H9 (cell line): ENCODE data around the gene HLF. TPM values are rescaled to one million over a fixed set of nuclear protein-coding genes. Genes with fewer than 3 reads are reported as not detected.

Source experiments
- DNase-seq: peaks from one replicate; pipeline ENCODE4 v3.0.0-alpha.2; 2017
- H2AFZ ChIP-seq: one replicate; pipeline ENCODE4 v1.6.1; 2013; ENCODE audit warnings: mild to moderate bottlenecking, low read length, control low read depth, moderate library complexity
- H2AK5ac ChIP-seq: 2 replicates; pipeline ENCODE4 v1.6.1; 2013; ENCODE audit warnings: low read length, control low read depth, mixed read lengths; ENCODE audit not compliant: insufficient read length
- H2BK120ac ChIP-seq: one replicate; pipeline ENCODE4 v1.6.1; 2013; ENCODE audit warnings: low read depth, mild to moderate bottlenecking, low read length, control low read depth, inconsistent platforms; ENCODE audit not compliant: poor library complexity, severe bottlenecking
- H2BK12ac ChIP-seq: 2 replicates; pipeline ENCODE4 v1.6.1; 2013; ENCODE audit warnings: low read length, control low read depth, mixed read lengths, low read depth; ENCODE audit not compliant: insufficient read length
- H2BK15ac ChIP-seq: 2 replicates; pipeline ENCODE4 v1.6.1; 2013; ENCODE audit warnings: low read depth, low read length, control low read depth
- H2BK20ac ChIP-seq: one replicate; pipeline ENCODE4 v1.6.1; 2013; ENCODE audit warnings: low read depth, mild to moderate bottlenecking, low read length, control low read depth, inconsistent platforms; ENCODE audit not compliant: poor library complexity, severe bottlenecking
- H2BK5ac ChIP-seq: 2 replicates; pipeline ENCODE4 v1.6.1; 2013; ENCODE audit warnings: low read length, control low read depth, mixed read lengths; ENCODE audit not compliant: insufficient read length
- H3K14ac ChIP-seq: 2 replicates; pipeline ENCODE4 v1.6.1; 2013; ENCODE audit warnings: low read length, control low read depth; ENCODE audit not compliant: insufficient read depth
- H3K18ac ChIP-seq: 2 replicates; pipeline ENCODE4 v1.6.1; 2013; ENCODE audit warnings: low read depth, mild to moderate bottlenecking, mixed read lengths, low read length, control low read depth; ENCODE audit not compliant: insufficient read length
- H3K23ac ChIP-seq: 2 replicates; pipeline ENCODE4 v1.6.1; 2013; ENCODE audit warnings: low read length, control low read depth, mixed read lengths, low read depth; ENCODE audit not compliant: insufficient read length
- H3K23me2 ChIP-seq: 2 replicates; pipeline ENCODE4 v1.6.1; 2013; ENCODE audit warnings: low read depth, mild to moderate bottlenecking, mixed read lengths, low read length, control low read depth; ENCODE audit not compliant: insufficient read length, poor library complexity, severe bottlenecking
- H3K27ac ChIP-seq: 2 replicates; pipeline ENCODE4 v1.5.1; 2013; ENCODE audit warnings: low read length, control low read depth, mixed read lengths, low read depth; ENCODE audit not compliant: insufficient read length
- H3K27me3 ChIP-seq: 2 replicates; pipeline ENCODE4 v1.6.1; 2013; ENCODE audit warnings: low read length, control low read depth, inconsistent platforms; ENCODE audit not compliant: insufficient read depth
- H3K4ac ChIP-seq: 2 replicates; pipeline ENCODE4 v1.6.1; 2013; ENCODE audit warnings: low read depth, mild to moderate bottlenecking, control low read depth, inconsistent platforms, low read length, moderate library complexity
- H3K4me1 ChIP-seq: 2 replicates; pipeline ENCODE4 v1.6.1; 2013; ENCODE audit warnings: low read length, control low read depth, inconsistent platforms; ENCODE audit not compliant: insufficient read depth
- H3K4me2 ChIP-seq: 2 replicates; pipeline ENCODE4 v1.6.1; 2013; ENCODE audit warnings: low read length, control low read depth, mixed read lengths; ENCODE audit not compliant: insufficient read length, insufficient read depth
- H3K56ac ChIP-seq: 2 replicates; pipeline ENCODE4 v1.6.1; 2013; ENCODE audit warnings: low read depth, mild to moderate bottlenecking, mixed read lengths, low read length, control low read depth; ENCODE audit not compliant: insufficient read length
- H3K79me1 ChIP-seq: 2 replicates; pipeline ENCODE4 v1.6.1; 2013; ENCODE audit warnings: low read depth, mild to moderate bottlenecking, moderate library complexity, low read length, control low read depth, inconsistent platforms; ENCODE audit not compliant: insufficient read depth, poor library complexity, severe bottlenecking
- H3K79me2 ChIP-seq: 2 replicates; pipeline ENCODE4 v1.6.1; 2013; ENCODE audit warnings: low read length, control low read depth, inconsistent platforms; ENCODE audit not compliant: insufficient read depth
- H3K9ac ChIP-seq: 2 replicates; pipeline ENCODE4 v1.6.1; 2013; ENCODE audit warnings: low read length, control low read depth, mixed read lengths; ENCODE audit not compliant: insufficient read length; ENCODE audit errors: extremely low read depth
- H3K9me3 ChIP-seq: one replicate; pipeline ENCODE4 v1.6.1; 2013; ENCODE audit warnings: low read depth, low read length, inconsistent platforms; ENCODE audit not compliant: control insufficient read depth
- H3T11ph ChIP-seq: one replicate; pipeline ENCODE4 v1.6.1; 2013; ENCODE audit warnings: mild to moderate bottlenecking, low read length, control low read depth, inconsistent platforms
- H4K20me1 ChIP-seq: one replicate; pipeline ENCODE4 v1.6.1; 2013; ENCODE audit not compliant: control insufficient read depth, insufficient read length, insufficient read depth
- H4K5ac ChIP-seq: 2 replicates; pipeline ENCODE4 v1.6.1; 2013; ENCODE audit warnings: low read depth, mild to moderate bottlenecking, mixed read lengths, low read length, control low read depth; ENCODE audit not compliant: insufficient read length
- H4K8ac ChIP-seq: replicated peaks from 2 replicates; pipeline ENCODE4 v1.6.1; 2013; ENCODE audit warnings: low read length, control low read depth, mixed read lengths, low read depth; ENCODE audit not compliant: insufficient read length
- H4K91ac ChIP-seq: 2 replicates; pipeline ENCODE4 v1.6.1; 2013; ENCODE audit warnings: low read depth, mild to moderate bottlenecking, moderate library complexity, mixed read lengths, low read length, control low read depth; ENCODE audit not compliant: insufficient read length
- H3K27ac Mint-ChIP-seq, 3 experiments: 2 replicates in 2 of 3; 3 replicates in 1 of 3; pipeline ENCODE4 v1.8.0; 2020 to 2021; ENCODE audit warnings: mixed read lengths in 3 of 3, mild to moderate bottlenecking in 1 of 3, moderate library complexity in 1 of 3
- H3K27me3 Mint-ChIP-seq: 2 replicates; pipeline ENCODE4 v1.8.0; 2021; ENCODE audit warnings: low read depth, mild to moderate bottlenecking, moderate library complexity, mixed read lengths
- H3K36me3 Mint-ChIP-seq, 3 experiments: 2 replicates in 2 of 3; 3 replicates in 1 of 3; pipeline ENCODE4 v1.8.0; 2020 to 2021; ENCODE audit warnings: low read depth in 3 of 3, mixed read lengths in 3 of 3; ENCODE audit not compliant: insufficient read depth in 1 of 3
- H3K4me1 Mint-ChIP-seq, 2 experiments: 2 replicates each; pipeline ENCODE4 v1.8.0; 2020; ENCODE audit warnings: mixed read lengths in 2 of 2
- H3K4me3 Mint-ChIP-seq, 2 experiments: 2 replicates in 1 of 2; 3 replicates in 1 of 2; pipeline ENCODE4 v1.8.0; 2020 to 2021; ENCODE audit warnings: mild to moderate bottlenecking in 2 of 2, mixed read lengths in 2 of 2, moderate library complexity in 1 of 2
- H3K9me3 Mint-ChIP-seq, 2 experiments: 2 replicates in 1 of 2; 3 replicates in 1 of 2; pipeline ENCODE4 v1.8.0; 2020; ENCODE audit warnings: mild to moderate bottlenecking in 2 of 2, mixed read lengths in 2 of 2, moderate library complexity in 1 of 2
- WGBS: extraction: QIAGEN DNeasy Blood & Tissue Kit; methylation state at CpG from one replicate; pipeline ENCODE4 v1.1.7; 2013; ENCODE audit warnings: missing lambda C conversion rate, low lambda C conversion rate, mixed read lengths; ENCODE audit not compliant: insufficient read length; ENCODE audit errors: extremely low coverage; 5-methylcytosine and 5-hydroxymethylcytosine counted together
- total RNA-seq: library from RNA; stranded (reverse); gene quantifications from 2 replicates; pipeline ENCODE4 v1.2.1, GENCODE V29; 2021
- TF ChIP-seq, protein P1 (sequence below): fragments of 200-600 bp; sonication (generic); conservative IDR thresholded peaks from 3 replicates; pipeline ENCODE4 v1.8.0; 2021; ENCODE audit warnings: antibody characterized with exemption, mild to moderate bottlenecking

HLF gene
- total RNA-seq, 1 experiment from 2014 or later: 0.17 TPM

GRCh38 chr17:55261311-55261710 lies 3.4 kb upstream of the HLF start:
- H3K4me2 ChIP-seq: no peak overlapping the region
- peaks cover 18% of the 10 kb centered on the region for H3K23me2 ChIP-seq
- no peaks in the 10 kb centered on the region for H3K79me2 ChIP-seq
- no peak overlapping the region for H3K27ac ChIP-seq
- H3K14ac ChIP-seq: no peak overlapping the region
- no peak for DNase-seq
- H4K20me1 ChIP-seq: no peaks in the 10 kb centered on the region
- peaks cover 25% of the 10 kb centered on the region for H3K27me3 ChIP-seq
- no peak overlapping the region for H4K5ac ChIP-seq
- H3K4me1 Mint-ChIP-seq: peaks cover 5 to 16% of the 10 kb centered on the region in 2 experiments
- TF ChIP-seq, protein P1, sequence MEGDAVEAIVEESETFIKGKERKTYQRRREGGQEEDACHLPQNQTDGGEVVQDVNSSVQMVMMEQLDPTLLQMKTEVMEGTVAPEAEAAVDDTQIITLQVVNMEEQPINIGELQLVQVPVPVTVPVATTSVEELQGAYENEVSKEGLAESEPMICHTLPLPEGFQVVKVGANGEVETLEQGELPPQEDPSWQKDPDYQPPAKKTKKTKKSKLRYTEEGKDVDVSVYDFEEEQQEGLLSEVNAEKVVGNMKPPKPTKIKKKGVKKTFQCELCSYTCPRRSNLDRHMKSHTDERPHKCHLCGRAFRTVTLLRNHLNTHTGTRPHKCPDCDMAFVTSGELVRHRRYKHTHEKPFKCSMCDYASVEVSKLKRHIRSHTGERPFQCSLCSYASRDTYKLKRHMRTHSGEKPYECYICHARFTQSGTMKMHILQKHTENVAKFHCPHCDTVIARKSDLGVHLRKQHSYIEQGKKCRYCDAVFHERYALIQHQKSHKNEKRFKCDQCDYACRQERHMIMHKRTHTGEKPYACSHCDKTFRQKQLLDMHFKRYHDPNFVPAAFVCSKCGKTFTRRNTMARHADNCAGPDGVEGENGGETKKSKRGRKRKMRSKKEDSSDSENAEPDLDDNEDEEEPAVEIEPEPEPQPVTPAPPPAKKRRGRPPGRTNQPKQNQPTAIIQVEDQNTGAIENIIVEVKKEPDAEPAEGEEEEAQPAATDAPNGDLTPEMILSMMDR: no peak
- H3T11ph ChIP-seq: no peak overlapping the region
- H3K9ac ChIP-seq: no peak overlapping the region
- WGBS: no CpG with 5 or more reads among the region's 2 CpGs
- H2BK20ac ChIP-seq: no peak overlapping the region
- H2AK5ac ChIP-seq: no peak overlapping the region
- H2BK12ac ChIP-seq: no peak overlapping the region
- H3K36me3 Mint-ChIP-seq: no peaks in the 10 kb centered on the region
- H3K9me3 ChIP-seq: no peaks in the 10 kb centered on the region
- no peak overlapping the region for H2BK15ac ChIP-seq
- no peak overlapping the region for H2BK120ac ChIP-seq
- H4K91ac ChIP-seq: no peak overlapping the region
- H3K79me1 ChIP-seq: no peaks in the 10 kb centered on the region
- H2BK5ac ChIP-seq: no peak overlapping the region
- H3K27me3 Mint-ChIP-seq: peaks cover 68% of the 10 kb centered on the region
- no peak overlapping the region for H2AFZ ChIP-seq
- H3K4me1 ChIP-seq: no peaks in the 10 kb centered on the region; the same call in 1 of the 2 replicates
- H3K56ac ChIP-seq: no peak overlapping the region
- H4K8ac ChIP-seq: no peak overlapping the region
- H3K23ac ChIP-seq: no peak overlapping the region
- H3K18ac ChIP-seq: no peak overlapping the region
- peaks cover 0 to 4% of the 10 kb centered on the region in 2 experiments; a peak in 3 of 5 replicates for H3K9me3 Mint-ChIP-seq
- H3K27ac Mint-ChIP-seq: no peak overlapping the region
- H3K4ac ChIP-seq: no peak overlapping the region
- no peak overlapping the region for H3K4me3 Mint-ChIP-seq
